Spleen (tissue), 11 donors: ENCODE measurements around the gene UPK1B. TPM values are rescaled to one million over a fixed set of nuclear protein-coding genes. Genes with fewer than 3 reads are reported as not detected.

Experiments
- DNase-seq: peaks from one replicate; pipeline ENCODE4 v3.0.0-alpha.2; 2020
- H3K27ac ChIP-seq, 8 donors: fragments of 200-600 bp; sonication (generic) in 7 of 8; 1 replicate in 4 of 8; 2 replicates in 4 of 8; pipeline versions ENCODE4 v1.5.0 to v1.8.0; 2016 to 2021; ENCODE audit warnings: inconsistent platforms in 4 of 8, mild to moderate bottlenecking in 4 of 8, moderate library complexity in 1 of 8
- H3K27me3 ChIP-seq, 7 donors: fragments of 200-600 bp; sonication (generic) in 6 of 7; replicated peaks in 1 of 7; 1 replicate in 4 of 7; 2 replicates in 3 of 7; pipeline versions ENCODE4 v1.5.0 to v1.8.0; 2016 to 2021; ENCODE audit warnings: inconsistent platforms in 3 of 7, mild to moderate bottlenecking in 1 of 7
- H3K36me3 ChIP-seq, 6 donors: fragments of 200-600 bp; sonication (generic) in 5 of 6; 1 replicate in 4 of 6; 2 replicates in 2 of 6; pipeline versions ENCODE4 v1.5.0 to v1.8.0; 2016 to 2021; ENCODE audit warnings: inconsistent platforms in 2 of 6
- H3K4me1 ChIP-seq, 6 donors: fragments of 200-600 bp; sonication (generic) in 5 of 6; 1 replicate in 3 of 6; 2 replicates in 3 of 6; pipeline versions ENCODE4 v1.5.0 to v1.8.0; 2016 to 2021; ENCODE audit warnings: inconsistent platforms in 3 of 6
- H3K4me3 ChIP-seq, 8 donors: fragments of 200-600 bp; sonication (generic) in 7 of 8; 1 replicate in 4 of 8; 2 replicates in 4 of 8; pipeline versions ENCODE4 v1.5.0 to v1.8.0; 2016 to 2021; ENCODE audit warnings: inconsistent platforms in 4 of 8, mild to moderate bottlenecking in 4 of 8, moderate library complexity in 2 of 8
- H3K9me3 ChIP-seq, 8 donors: fragments of 200-600 bp; sonication (generic) in 7 of 8; 1 replicate in 4 of 8; 2 replicates in 4 of 8; pipeline versions ENCODE4 v1.5.0 to v1.8.0; 2016 to 2021; ENCODE audit warnings: inconsistent platforms in 4 of 8
- CTCF ChIP-seq, 11 experiments: fragments of 200-600 bp in 7 of 11; fragments of 450-650 bp in 4 of 11; sonication (generic) in 4 of 11; IDR thresholded peaks in 8 of 11; conservative IDR thresholded peaks in 3 of 11; 1 replicate in 7 of 11; 2 replicates in 4 of 11; pipeline versions ENCODE4 v1.4.0 to v1.8.0; 2016 to 2021; ENCODE audit warnings: antibody characterized with exemption in 11 of 11, inconsistent platforms in 4 of 11, mild to moderate bottlenecking in 1 of 11
- POLR2A ChIP-seq, 3 donors: fragments of 450-650 bp; IDR thresholded peaks; one replicate each; pipeline ENCODE4 v1.5.1; 2017; ENCODE audit warnings: antibody characterized with exemption in 3 of 3, mild to moderate bottlenecking in 1 of 3
- POLR2AphosphoS5 ChIP-seq, 3 donors: sonication (generic); formaldehyde crosslinking; IDR thresholded peaks; one replicate each; pipeline ENCODE4 v1.5.1; 2017; ENCODE audit warnings: antibody characterized with exemption in 3 of 3
- WGBS, 5 donors: extraction: QIAGEN DNeasy Blood & Tissue Kit in 3 of 5; methylation state at CpG; one replicate each; pipeline versions ENCODE4 v1.1.5 to v1.1.7; 2013 to 2018; 5-methylcytosine and 5-hydroxymethylcytosine counted together
- intact Hi-C: fragments of 100-400 bp; cut with DNase I; formaldehyde crosslinking; loops from one replicate; pipeline ENCODE4 v1.15.0; 2023; ENCODE audit warnings: low total_unique reads
- polyA plus RNA-seq, 3 donors: library from polyadenylated mRNA; stranded (reverse); fragments of 200-250 nt; gene quantifications; one replicate each; pipeline ENCODE4 v1.2.1, GENCODE V29; 2013
- total RNA-seq, 7 donors: library from RNA; depleted of rRNA in 3 of 7; stranded (reverse); fragments of >200 nt in 3 of 7; fragmentation: NEBNext Ultra II Directional in 4 of 7; extraction: Animal tissue kit (Norgen Biotek cat#: 25700) in 4 of 7; gene quantifications; one replicate each; pipeline versions ENCODE4 v1.1.0 to v1.2.1, GENCODE V29; 2016 to 2021
- donor health status: healthy with polysubstance abuse.
- donor health status: DM: no; HTN: no; CAD: no; lungs with moderate emphysema.
- donor health status: DM: no; HTN: no; CAD: no.
- donor health status: Bipolar disorder and iron deficiency.
- donor health status: healthy.
- donor health status: DM: no; HTN: no; CAD: no.
- donor health status: DM: yes; HTN: yes; CAD: no.

The UPK1B gene
- total and polyA plus RNA-seq, 10 donors = not detected

DNA sequence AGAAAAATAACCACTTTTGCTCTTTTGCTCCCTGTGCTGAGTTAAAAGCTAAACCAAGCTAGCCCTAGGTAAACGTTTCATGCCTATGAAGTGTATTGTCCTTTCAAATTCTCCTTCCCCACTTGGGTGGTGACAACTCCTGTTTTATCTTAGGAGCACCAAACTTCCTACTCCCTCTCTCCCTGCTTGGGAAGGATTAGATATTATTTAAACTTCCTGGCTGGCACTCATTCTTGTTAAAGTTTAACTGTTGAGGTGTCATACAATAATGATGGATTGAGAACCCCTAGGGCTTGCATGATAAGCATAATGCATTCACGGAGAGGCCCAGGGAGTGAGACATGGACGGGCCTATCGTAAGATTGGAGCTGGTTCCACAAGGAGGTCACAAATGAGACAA, 37.8 kb downstream of the UPK1B start:
- Histone ChIP-seq H3K27me3 (no peaks in the 10 kb centered on the region), H3K36me3 (peaks cover 4 to 86% (median 60%) of the 10 kb centered on the region in 6 donors), H3K4me3 (no peak overlapping the region), H3K4me1 (peaks cover 0 to 13% (median 0%) of the 10 kb centered on the region in 6 donors), H3K27ac (no peak overlapping the region), H3K9me3 (no peaks in the 10 kb centered on the region)
- DNase-seq = no peak
- intact Hi-C loops = no loop called here
- TF ChIP-seq POLR2AphosphoS5 (IDR thresholded peaks at IDR 0.05) (no peak), POLR2A (IDR thresholded peaks at IDR 0.05) (no peak), CTCF (IDR thresholded peaks at IDR 0.05 in 8 of 11, conservative IDR thresholded peaks at IDR 0.05 in 3 of 11) (no peak)
- 51 to 63% (median 59%) methylated on average over 4 of the region's 4 CpGs for WGBS, 5 donors

GRCh38 chr3:119211803-119212202, 38.4 kb downstream of the UPK1B start:
- H3K27me3 ChIP-seq = no peaks in the 10 kb centered on the region
- WGBS, 5 donors = 92 to 99% (median 95%) methylated on average over 6 of the region's 6 CpGs
- no peak for DNase-seq
- intact Hi-C loops = no loop called here
- H3K4me3 ChIP-seq = no peak overlapping the region
- H3K36me3 ChIP-seq = peaks cover 4 to 92% (median 64%) of the 10 kb centered on the region in 6 donors
- no peaks in the 10 kb centered on the region for H3K9me3 ChIP-seq
- H3K4me1 ChIP-seq = peaks cover 0 to 8% (median 0%) of the 10 kb centered on the region in 6 donors
- no peak overlapping the region for H3K27ac ChIP-seq
- TF ChIP-seq POLR2A (IDR thresholded peaks at IDR 0.05) = no peak

DNA sequence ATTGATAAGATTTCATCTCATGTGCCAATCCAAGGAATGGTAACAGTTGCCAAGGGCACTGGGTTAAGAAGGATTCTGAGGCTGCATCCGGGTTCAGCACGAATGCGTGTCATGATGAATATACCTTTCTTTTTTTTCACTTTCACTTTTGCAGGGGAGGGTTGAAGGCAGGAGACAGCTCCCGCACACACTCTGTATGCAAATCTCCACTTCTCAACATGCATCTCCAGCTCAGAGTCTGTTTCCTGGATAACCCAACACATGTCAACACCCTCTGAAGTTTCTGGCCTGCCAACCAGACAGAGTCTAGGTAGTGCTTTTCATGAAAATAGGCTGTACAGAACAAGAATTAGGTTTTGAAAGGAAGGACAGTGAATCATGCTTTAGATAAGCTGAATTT, 45.7 kb downstream of the UPK1B start:
- H3K27ac ChIP-seq = peak overlapping the region in 5 of 8 donors; percentile 0 to 49 (median 28)
- H3K4me1 ChIP-seq = peaks cover 0 to 19% (median 3%) of the 10 kb centered on the region in 6 donors
- peaks cover 0 to 100% (median 77%) of the 10 kb centered on the region in 6 donors for H3K36me3 ChIP-seq
- no peak for DNase-seq
- TF ChIP-seq POLR2AphosphoS5 (IDR thresholded peaks at IDR 0.05) = no peak
- TF ChIP-seq CTCF (IDR thresholded peaks at IDR 0.05 in 8 of 11, conservative IDR thresholded peaks at IDR 0.05 in 3 of 11) = no peak
- TF ChIP-seq POLR2A (IDR thresholded peaks at IDR 0.05) = no peak
- H3K4me3 ChIP-seq = no peak overlapping the region
- H3K27me3 ChIP-seq = no peaks in the 10 kb centered on the region
- intact Hi-C loops = no loop called here
- WGBS, 5 donors = 45 to 83% (median 60%) methylated on average over 4 of the region's 4 CpGs
- no peaks in the 10 kb centered on the region for H3K9me3 ChIP-seq

- intact Hi-C loops = no loop called here
- H3K36me3 ChIP-seq = peaks cover 0 to 99% (median 68%) of the 10 kb centered on the region in 6 donors
These were observed 46.8 kb downstream of the UPK1B start for GRCh38 chr3:119220198-119220597.

More at GRCh38 chr3:119220198-119220597, 46.8 kb downstream of the UPK1B start:
- DNase-seq = no peak
- 90 to 97% (median 95%) methylated on average over 7 of the region's 7 CpGs for WGBS, 5 donors
- Histone ChIP-seq H3K4me1 (peaks cover 0 to 22% (median 3%) of the 10 kb centered on the region in 6 donors), H3K27me3 (no peaks in the 10 kb centered on the region), H3K9me3 (no peaks in the 10 kb centered on the region), H3K27ac (no peak overlapping the region), H3K4me3 (no peak overlapping the region)
- TF ChIP-seq POLR2AphosphoS5 (IDR thresholded peaks at IDR 0.05) = no peak
- no peak for TF ChIP-seq POLR2A (IDR thresholded peaks at IDR 0.05)
- TF ChIP-seq CTCF (IDR thresholded peaks at IDR 0.05 in 8 of 11, conservative IDR thresholded peaks at IDR 0.05 in 3 of 11) = no peak
